Uterus (tissue), 2 donors: ENCODE data around the gene CDKN2A.

ENCODE experiments used
- POLR2A ChIP-seq, 2 donors: fragments of 450-650 bp; IDR thresholded peaks; one replicate each; pipeline ENCODE4 v1.6.1; 2016; ENCODE audit warnings: antibody characterized with exemption in 2 of 2, mild to moderate bottlenecking in 1 of 2, moderate library complexity in 1 of 2
- TF ChIP-seq, protein P1 (sequence below), 4 experiments: fragments of 200-600 bp in 2 of 4; fragments of 450-650 bp in 2 of 4; sonication (generic) in 2 of 4; IDR thresholded peaks; one replicate each; pipeline ENCODE4 v1.5.1; 2016 to 2019; ENCODE audit warnings: antibody characterized with exemption in 4 of 4, mild to moderate bottlenecking in 2 of 4, moderate library complexity in 1 of 4

DNA sequence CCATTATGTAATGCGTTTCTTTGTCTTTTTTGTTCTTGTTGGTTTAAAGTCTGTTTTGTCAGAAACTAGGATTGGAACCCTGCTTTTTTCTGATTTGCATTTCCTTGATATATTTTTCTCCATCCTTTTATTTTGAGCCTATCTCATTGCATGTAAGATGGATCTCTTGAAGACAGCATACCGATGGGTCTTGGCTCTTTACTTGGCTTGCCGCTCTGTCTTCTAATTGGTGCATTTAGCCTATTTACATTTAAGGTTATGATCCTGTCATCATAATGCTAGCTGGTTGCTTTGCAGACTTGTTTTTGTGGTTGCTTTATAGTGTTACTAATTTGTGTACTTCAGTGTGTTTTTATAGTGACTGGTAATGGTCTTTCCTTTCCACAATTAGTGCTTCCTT is 28.2 kb upstream of the CDKN2A start:
- TF ChIP-seq, protein P1, sequence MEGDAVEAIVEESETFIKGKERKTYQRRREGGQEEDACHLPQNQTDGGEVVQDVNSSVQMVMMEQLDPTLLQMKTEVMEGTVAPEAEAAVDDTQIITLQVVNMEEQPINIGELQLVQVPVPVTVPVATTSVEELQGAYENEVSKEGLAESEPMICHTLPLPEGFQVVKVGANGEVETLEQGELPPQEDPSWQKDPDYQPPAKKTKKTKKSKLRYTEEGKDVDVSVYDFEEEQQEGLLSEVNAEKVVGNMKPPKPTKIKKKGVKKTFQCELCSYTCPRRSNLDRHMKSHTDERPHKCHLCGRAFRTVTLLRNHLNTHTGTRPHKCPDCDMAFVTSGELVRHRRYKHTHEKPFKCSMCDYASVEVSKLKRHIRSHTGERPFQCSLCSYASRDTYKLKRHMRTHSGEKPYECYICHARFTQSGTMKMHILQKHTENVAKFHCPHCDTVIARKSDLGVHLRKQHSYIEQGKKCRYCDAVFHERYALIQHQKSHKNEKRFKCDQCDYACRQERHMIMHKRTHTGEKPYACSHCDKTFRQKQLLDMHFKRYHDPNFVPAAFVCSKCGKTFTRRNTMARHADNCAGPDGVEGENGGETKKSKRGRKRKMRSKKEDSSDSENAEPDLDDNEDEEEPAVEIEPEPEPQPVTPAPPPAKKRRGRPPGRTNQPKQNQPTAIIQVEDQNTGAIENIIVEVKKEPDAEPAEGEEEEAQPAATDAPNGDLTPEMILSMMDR (IDR thresholded peaks at IDR 0.05), result no peak
- TF ChIP-seq POLR2A (IDR thresholded peaks at IDR 0.05), result no peak
